ENCODE measurements around the gene SLC39A1.
A peak's percentile ranks its signal among the peaks of the same experiment; 100 is the strongest.

Gene SLC39A1

DNA sequence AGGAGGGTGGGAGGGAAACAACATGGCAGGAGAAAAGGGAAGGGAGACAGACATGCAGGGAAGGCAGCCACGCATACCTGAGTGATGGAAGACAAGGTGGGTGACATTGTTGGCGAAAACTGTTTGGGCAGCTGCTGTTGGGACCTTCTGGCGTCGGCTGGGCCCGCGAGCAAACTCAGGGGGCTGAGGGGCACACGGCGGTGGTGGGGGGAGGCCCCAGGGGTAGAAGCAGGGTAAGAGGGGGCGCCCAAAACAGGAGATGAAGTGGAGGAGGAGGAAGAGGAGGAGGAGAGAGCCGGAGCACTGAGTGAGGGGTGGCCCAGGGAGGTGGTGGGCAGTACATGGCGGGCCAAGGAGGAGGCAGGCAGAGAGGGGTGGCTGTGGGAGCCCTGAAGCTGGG lies 12.2 kb downstream of the SLC39A1 start:
- TF ChIP-seq, protein P1, sequence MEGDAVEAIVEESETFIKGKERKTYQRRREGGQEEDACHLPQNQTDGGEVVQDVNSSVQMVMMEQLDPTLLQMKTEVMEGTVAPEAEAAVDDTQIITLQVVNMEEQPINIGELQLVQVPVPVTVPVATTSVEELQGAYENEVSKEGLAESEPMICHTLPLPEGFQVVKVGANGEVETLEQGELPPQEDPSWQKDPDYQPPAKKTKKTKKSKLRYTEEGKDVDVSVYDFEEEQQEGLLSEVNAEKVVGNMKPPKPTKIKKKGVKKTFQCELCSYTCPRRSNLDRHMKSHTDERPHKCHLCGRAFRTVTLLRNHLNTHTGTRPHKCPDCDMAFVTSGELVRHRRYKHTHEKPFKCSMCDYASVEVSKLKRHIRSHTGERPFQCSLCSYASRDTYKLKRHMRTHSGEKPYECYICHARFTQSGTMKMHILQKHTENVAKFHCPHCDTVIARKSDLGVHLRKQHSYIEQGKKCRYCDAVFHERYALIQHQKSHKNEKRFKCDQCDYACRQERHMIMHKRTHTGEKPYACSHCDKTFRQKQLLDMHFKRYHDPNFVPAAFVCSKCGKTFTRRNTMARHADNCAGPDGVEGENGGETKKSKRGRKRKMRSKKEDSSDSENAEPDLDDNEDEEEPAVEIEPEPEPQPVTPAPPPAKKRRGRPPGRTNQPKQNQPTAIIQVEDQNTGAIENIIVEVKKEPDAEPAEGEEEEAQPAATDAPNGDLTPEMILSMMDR (conservative IDR thresholded peaks at IDR 0.05; ENCODE audit: low read depth, low read length) = no peak
- H3K4me3 ChIP-seq (IDR thresholded peaks at IDR 0.05; ENCODE audit: insufficient read depth, low read depth, low read length) = no peak overlapping the region
- H3K79me2 ChIP-seq (ENCODE audit: insufficient read depth, low read depth) = peaks cover 23% of the 10 kb centered on the region
- H3K36me3 ChIP-seq (ENCODE audit: insufficient read depth) = no peaks in the 10 kb centered on the region; the same call in 1 of the 2 replicates
- no peaks in the 10 kb centered on the region for H4K20me1 ChIP-seq (ENCODE audit: insufficient read depth)
- no peak overlapping the region for H3K4me2 ChIP-seq
- no peak overlapping the region for H3K27ac ChIP-seq
- no peak overlapping the region for H3K9ac ChIP-seq
- peaks cover 8% of the 10 kb centered on the region for H3K4me1 ChIP-seq (ENCODE audit: low read depth, poor library complexity, severe bottlenecking)
- H2AFZ ChIP-seq (ENCODE audit: low read depth) = no peak overlapping the region
- H3K27me3 ChIP-seq (ENCODE audit: insufficient read depth, low read depth) = no peaks in the 10 kb centered on the region

DNA sequence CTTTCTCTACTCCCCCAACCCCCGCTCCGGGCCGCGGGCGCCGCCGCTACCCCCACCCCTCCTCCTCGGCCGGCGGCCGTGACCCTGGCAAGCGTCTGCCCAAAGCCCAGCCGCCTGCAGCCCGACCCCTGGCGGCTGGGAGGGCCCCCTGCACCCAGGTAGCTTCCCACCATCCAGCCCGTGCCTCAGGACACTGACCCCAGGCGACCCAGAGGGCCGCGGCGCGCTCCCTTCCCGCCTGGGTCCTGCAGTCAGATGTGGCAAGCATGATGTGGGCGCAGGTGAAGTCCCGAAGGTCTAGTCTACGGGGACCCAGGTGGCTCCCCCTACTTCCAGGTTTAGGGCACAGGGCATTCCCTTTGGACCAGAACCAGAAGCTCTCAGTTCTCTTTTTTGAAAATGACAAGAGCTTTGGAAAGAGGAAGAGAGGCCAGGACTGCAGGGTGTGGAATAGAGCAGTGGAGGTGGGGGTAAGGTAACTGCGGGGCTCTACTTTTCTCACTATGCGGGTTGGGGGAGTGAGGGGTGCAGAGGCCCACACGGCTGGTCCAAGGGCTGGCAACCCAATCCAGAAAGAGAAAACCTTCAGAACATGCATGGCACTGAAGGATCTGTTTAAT lies 16.6 kb downstream of the SLC39A1 start, which contains the start of gene DENND4B:
DENND4B (minus strand) TSS at position 97 of the 620 bp plus-strand sequence. CDS start 2,344 bp downstream, outside the sequence.
- H2AFZ ChIP-seq (ENCODE audit: low read depth) = peak within 1 kb of the TSS; percentile 90

DNA sequence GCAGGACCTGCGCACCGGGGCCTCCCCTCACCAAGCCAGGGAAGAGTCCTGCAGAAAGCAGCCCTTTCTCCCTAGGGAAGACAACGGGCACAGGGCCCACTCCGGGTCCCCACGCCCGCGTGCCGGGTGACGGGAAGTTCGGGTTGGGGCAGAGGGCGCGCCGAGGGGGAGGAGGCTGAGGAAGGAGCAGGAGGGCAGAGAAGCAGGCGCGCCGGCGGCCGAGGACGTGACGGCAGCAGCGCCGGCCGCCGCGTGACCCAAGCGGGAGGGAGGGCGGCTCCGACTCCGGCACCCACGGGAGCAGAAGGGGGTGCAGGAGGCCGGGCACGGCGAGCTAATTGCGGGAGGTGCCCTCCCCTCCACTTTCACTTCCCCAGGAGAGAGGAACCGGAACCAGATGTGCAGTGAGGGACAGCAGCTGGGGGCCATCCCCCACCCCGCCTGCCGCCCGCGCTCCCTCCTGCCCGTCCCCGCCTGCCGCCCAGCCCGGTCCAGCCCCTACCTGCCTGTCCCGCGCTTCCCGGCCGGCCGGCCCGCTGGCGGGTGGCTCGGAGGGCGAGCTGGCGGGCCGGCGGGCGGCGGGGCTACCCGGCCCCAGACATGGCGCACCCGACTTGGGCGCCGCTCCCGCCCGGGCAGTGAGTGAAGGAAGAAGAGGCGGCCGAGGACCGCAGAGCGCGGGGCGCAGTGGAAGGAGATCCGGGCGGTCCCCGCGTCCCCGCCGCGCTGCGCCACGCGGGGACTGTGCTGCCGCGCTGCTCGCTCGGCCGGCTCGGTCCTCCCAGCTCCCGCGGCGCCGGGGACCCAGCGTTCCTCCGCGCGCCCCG lies 17.3 kb downstream of the SLC39A1 start:
- Histone ChIP-seq H3K36me3 (ENCODE audit: insufficient read depth) (no peaks in the 10 kb centered on the region; the same call in 1 of the 2 replicates), H3K79me2 (ENCODE audit: insufficient read depth, low read depth) (peaks cover 21% of the 10 kb centered on the region; the same call in 1 of the 2 replicates), H3K4me1 (ENCODE audit: low read depth, poor library complexity, severe bottlenecking) (peaks cover 16% of the 10 kb centered on the region), H4K20me1 (ENCODE audit: insufficient read depth) (no peaks in the 10 kb centered on the region), H3K4me3 (IDR thresholded peaks at IDR 0.05; ENCODE audit: insufficient read depth, low read depth, low read length) (peak overlapping the region; percentile 99), H3K27me3 (ENCODE audit: insufficient read depth, low read depth) (no peaks in the 10 kb centered on the region), H3K4me2 (peak overlapping the region; percentile 87), H3K9ac (peak overlapping the region; percentile 73), H3K27ac (peak overlapping the region; percentile 54), H2AFZ (ENCODE audit: low read depth) (peak overlapping the region; percentile 90)
- TF ChIP-seq, protein P1 (conservative IDR thresholded peaks at IDR 0.05; ENCODE audit: low read depth, low read length) = no peak

More for the DNA sequence above, 16.6 kb downstream of the SLC39A1 start, which contains the start of gene DENND4B:
- Histone ChIP-seq H3K79me2 (ENCODE audit: insufficient read depth, low read depth) (peaks cover 21% of the 10 kb centered on the region; the same call in 1 of the 2 replicates), H3K27ac (peak within 1 kb of the TSS; percentile 54), H3K27me3 (ENCODE audit: insufficient read depth, low read depth) (no peaks in the 10 kb centered on the region), H3K4me3 (IDR thresholded peaks at IDR 0.05; ENCODE audit: insufficient read depth, low read depth, low read length) (peak within 1 kb of the TSS; percentile 99), H3K4me2 (peak within 1 kb of the TSS; percentile 87), H3K4me1 (ENCODE audit: low read depth, poor library complexity, severe bottlenecking) (peaks cover 16% of the 10 kb centered on the region), H3K36me3 (ENCODE audit: insufficient read depth) (no peaks in the 10 kb centered on the region; the same call in 1 of the 2 replicates), H3K9ac (peak within 1 kb of the TSS; percentile 73), H4K20me1 (ENCODE audit: insufficient read depth) (no peaks in the 10 kb centered on the region)
- TF ChIP-seq, protein P1 (conservative IDR thresholded peaks at IDR 0.05; ENCODE audit: low read depth, low read length) = peak; percentile 97

DNA sequence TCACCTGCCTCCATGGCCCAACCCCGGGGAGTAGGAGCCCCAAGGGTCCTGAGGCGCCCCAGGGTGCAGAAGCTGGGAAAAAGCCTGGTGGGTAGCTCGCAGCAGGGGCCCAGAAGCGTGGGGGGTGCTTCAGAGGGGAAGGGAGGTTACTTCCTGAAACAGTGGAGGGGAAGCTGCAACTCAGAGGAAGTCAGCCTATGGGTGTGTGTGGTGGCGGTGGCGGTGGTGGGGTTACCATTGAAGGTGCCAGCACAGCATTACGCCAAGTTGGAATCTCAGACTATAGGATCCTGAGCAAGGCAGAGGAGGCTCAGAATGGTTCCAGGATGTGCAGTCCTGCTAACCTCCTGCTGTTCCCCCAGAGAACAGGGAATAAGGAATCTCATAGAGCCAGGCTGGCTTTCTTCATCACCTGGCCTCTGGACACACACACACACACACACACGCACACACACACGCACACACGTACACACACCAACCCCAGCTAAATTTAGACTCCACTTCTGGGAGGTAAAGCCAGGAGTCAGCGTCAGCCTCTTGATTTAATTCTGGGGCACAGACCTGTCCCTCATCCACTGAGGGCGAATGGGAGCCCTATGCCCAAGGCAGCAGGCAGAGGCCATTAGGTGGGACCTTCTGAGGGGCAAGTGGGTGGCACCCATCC lies 18.1 kb downstream of the SLC39A1 start:
- peak overlapping the region; percentile 73 for H3K9ac ChIP-seq
- H3K79me2 ChIP-seq (ENCODE audit: insufficient read depth, low read depth) = peaks cover 21% of the 10 kb centered on the region; the same call in 1 of the 2 replicates
- H3K27ac ChIP-seq = peak overlapping the region; percentile 54
- no peaks in the 10 kb centered on the region for H3K27me3 ChIP-seq (ENCODE audit: insufficient read depth, low read depth)
- peak overlapping the region; percentile 90 for H2AFZ ChIP-seq (ENCODE audit: low read depth)
- H3K4me3 ChIP-seq (IDR thresholded peaks at IDR 0.05; ENCODE audit: insufficient read depth, low read depth, low read length) = peak overlapping the region; percentile 99
- no peaks in the 10 kb centered on the region; the same call in 1 of the 2 replicates for H3K36me3 ChIP-seq (ENCODE audit: insufficient read depth)
- no peaks in the 10 kb centered on the region for H4K20me1 ChIP-seq (ENCODE audit: insufficient read depth)
- peak overlapping the region; percentile 87 for H3K4me2 ChIP-seq
- TF ChIP-seq, protein P1 (conservative IDR thresholded peaks at IDR 0.05; ENCODE audit: low read depth, low read length) = 0 out of 2 replicates have a peak, but pooled peaks have one; percentile 9
- H3K4me1 ChIP-seq (ENCODE audit: low read depth, poor library complexity, severe bottlenecking) = peaks cover 16% of the 10 kb centered on the region
